HG03442 (cell line): ENCODE measurements around the gene ABCB11.
A peak's percentile ranks its signal among the peaks of the same experiment; 100 is the strongest.
"Not testable (repeated sequence)": the region's sequence is repeated elsewhere in the genome, so short reads cannot be mapped to it uniquely, and the experiment has no call there.

ENCODE experiments used
- ATAC-seq: cut with Tn5 transposase; IDR thresholded peaks from one replicate; pipeline ENCODE4 v1.9.1; 2021; ENCODE audit warnings: mild to moderate bottlenecking, moderate library complexity; ENCODE audit not compliant: unreplicated experiment

ABCB11 gene

DNA sequence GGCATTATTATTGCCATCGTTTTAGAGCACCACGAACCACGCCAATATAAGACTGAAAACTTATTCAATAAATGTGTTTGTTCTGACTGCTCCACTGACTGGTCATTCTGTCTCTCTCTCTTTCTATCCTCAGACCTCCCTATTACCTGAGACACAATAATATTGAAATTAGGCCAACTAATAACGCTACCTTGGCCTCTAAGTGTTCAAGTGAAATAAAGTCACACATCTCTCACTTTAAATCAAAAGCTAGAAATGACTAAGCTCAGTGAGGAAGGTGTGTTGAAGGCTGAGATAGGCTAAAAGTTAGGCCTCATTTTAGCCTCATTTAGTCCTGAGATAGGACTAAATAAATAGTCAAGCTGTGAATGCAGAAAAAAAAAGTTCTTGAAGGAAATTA lies 91.2 kb downstream of the ABCB11 start:
- peak; percentile 92 for ATAC-seq

GRCh38 chr2:168939061-168939460 lies 92.1 kb downstream of the ABCB11 start:
- ATAC-seq, result no peak

- no peak for ATAC-seq
Measured at GRCh38 chr2:168935810-168936581, 95.1 kb downstream of the ABCB11 start.

- ATAC-seq, result no peak
Measured at GRCh38 chr2:168934826-168935225, 96.3 kb downstream of the ABCB11 start.

DNA sequence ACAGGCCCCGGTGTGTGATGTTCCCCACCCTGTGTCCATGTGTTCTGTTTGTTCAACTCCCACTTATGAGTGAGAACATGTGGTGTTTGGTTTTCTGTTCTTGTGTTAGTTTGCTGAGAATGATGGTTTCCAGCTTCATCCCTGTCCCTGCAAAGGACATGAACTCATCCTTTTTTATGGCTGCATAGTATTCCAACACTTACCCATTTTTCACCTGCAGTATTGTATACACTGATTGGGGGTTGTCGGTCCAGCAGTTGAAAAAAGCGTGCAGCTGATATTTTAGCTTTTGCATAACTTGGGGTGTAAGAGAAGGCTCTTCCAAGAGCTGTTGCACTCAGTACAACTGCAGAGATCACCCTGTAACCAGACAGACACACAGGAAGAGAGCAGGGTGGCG lies 99.0 kb downstream of the ABCB11 start:
- not testable (repeated sequence) for ATAC-seq

- ATAC-seq, result no peak
Measured at GRCh38 chr2:168930242-168930641, 100.9 kb downstream of the ABCB11 start.

GRCh38 chr2:168929031-168929430 lies 102.1 kb downstream of the ABCB11 start:
- ATAC-seq, result no peak

DNA sequence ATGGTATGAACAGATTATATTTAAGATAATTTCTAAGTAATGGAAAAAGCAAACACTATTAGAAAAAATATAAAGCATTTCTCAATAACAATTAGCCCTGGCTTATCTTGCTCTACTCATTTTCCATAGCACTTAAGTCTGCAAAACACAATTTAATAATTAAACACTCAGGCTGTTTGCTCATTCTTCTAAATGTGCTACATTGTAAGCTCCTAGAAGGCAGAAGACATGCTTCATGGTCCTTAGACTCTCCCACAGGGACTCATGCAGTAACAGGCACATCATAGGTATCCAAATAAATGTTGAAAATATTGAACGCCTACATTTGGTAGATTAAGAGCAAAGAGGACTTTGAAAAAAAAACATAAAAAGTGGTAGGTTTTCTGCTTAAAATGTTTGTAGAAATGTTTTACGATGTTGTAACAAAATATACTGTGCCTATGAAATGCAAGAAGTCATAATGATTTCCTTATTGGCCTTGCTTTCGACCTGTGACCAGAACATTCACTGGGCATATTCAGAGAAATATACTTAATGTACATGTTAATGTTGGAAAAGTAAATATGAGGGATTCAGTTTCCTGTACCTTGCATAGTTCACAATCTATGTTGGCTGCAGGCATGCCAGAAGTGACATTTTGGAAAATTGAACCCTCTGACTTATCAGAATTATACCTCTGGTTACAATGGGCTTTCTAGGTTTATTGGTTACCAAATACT lies 102.9 kb downstream of the ABCB11 start:
- no peak for ATAC-seq

DNA sequence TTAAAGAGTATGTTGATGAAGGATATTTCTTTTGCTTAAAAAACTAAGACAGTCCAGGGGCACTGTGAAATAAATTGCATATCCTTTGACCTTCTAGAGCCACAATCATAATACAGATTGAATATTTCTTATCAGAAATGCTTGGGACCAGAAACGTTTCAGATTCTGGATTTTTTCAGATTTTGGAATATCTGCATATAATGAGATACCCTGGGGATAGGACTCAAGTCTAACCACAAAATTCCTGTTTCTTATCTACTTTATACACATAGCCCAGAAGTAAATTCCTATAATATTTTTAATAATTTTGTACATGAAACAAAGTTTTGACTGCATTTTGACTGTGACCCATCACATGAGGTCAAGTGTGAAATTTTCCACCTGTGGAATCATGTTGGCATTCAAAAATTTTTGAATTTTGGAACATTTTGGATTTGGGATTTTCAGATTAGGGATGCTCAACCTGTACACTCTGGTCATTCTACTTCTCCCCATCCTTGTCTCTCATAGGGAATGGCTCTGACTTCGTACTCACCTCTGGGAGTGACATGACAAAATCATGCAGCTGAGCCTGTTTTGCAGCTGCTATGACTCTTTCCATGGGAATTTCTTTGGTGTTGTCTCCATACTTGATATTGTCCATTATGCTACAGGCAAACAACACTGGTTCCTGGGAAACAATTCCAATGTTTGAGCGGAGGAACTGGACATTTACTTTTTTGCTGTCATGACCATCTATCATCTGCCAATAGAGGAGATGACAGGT lies 104.3 kb downstream of the ABCB11 start:
- no peak for ATAC-seq

DNA sequence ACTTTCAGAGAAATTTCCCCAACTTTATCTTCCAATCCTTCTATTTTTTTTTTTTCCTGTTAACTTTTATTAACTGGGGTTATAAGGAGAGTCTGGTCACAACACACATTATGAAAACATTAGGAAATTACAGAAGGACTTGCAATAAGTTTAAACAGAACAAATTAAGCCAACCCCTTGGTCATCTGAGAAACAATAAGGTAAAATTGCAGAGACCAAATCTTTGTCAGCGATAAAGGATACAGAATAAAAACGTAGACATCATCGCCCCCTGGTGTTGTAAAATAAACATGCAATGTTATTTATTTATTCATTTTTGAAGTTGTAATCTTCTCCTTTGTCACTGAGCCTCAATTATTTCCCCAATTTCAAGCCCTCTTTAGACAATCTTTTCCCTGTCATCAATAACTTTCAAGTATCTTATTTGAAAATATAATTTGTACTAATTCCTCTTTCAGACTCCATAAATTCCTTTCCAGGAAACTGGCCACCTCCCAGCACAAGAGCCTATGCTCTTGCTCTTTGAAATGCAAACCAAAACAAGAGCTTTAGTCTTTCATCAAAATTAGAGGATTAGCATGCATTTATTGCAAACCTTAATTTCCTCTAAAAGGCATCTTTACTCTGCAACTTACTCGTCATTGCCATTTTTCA lies 110.5 kb downstream of the ABCB11 start:
- ATAC-seq, result no peak

GRCh38 chr2:168916331-168916675 lies 114.8 kb downstream of the ABCB11 start:
- ATAC-seq, result no peak

DNA sequence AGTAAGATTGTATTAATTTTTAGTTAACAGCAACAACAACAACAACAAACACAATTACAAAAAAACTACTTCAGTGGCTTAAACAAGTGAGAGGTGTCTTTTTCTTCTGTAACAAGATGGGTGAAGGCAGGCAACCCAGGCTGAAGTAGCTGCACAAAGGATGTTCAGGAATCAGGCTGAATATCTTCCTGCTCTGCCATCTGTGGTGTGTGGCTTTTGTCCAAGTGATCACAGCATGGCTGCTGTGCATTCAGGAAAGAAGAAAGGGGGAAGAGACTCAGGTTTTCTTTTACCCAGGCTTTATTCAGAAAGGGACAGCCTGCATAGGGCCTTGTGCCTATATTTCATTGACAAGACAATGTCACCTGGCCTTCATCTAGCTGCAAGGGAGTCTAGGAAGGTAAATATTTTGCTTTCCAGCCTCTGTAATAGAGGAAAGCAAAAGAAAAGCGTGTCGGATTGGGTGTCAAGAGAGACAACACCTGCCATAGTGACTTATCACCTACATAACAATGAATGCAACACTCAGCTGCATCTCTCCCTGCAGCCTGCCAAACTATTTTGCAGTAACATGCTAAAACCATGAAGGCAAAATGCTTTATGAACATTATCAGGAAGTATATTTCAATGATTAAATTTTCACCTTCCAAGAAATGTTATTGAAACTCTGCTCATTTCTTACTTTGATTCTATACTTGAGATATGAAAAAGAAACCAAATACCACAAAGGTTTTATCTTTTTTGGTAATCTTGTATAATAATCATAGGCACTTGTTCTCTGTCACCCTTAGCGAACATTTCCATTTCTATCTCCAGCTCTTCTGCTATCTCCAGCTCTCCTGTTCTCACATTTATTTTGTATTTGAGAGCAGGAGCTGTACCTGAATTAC lies 115.4 kb downstream of the ABCB11 start:
- no peak for ATAC-seq

DNA sequence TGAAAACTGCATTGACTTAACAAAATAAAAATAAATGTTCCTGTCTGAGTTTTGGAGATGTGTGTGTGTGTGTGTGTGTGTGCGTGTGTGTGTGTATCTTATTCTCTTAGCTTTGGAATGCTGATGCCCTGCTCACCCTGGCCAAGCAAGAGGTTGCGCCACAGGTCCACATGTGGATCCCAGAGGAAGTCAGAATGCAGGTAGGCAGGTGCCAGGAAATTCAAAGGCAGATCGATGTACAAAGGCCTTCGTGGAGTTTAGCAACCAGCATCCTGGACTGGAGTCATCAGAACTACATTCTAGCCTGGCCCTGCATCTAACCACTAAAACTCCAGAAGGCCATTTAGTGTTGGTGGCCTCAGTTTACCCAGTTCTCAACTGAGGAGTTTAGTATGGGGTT lies 117.6 kb downstream of the ABCB11 start:
- ATAC-seq, result no peak

GRCh38 chr2:168912901-168913369 lies 118.2 kb downstream of the ABCB11 start:
- ATAC-seq, result no peak

DNA sequence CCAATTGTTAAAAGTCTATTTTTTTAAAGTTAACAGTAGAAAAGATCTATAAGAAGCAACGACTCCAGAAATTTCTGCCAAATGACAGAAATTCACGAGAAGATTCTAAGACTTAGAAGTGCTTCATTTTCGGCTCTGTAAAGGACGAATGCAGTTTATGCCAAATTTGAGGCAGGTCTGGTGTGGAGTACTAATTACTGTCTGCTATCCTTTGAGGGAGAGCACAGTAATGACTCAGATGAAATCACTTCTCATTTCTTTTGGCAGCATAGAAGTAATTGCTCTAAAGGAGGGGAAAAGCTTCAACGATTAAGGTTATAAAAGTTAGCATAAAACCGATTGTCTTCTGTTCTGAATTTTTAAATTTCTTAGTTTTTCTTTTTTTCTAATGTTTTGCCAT lies 118.7 kb downstream of the ABCB11 start:
- ATAC-seq, result no peak

DNA sequence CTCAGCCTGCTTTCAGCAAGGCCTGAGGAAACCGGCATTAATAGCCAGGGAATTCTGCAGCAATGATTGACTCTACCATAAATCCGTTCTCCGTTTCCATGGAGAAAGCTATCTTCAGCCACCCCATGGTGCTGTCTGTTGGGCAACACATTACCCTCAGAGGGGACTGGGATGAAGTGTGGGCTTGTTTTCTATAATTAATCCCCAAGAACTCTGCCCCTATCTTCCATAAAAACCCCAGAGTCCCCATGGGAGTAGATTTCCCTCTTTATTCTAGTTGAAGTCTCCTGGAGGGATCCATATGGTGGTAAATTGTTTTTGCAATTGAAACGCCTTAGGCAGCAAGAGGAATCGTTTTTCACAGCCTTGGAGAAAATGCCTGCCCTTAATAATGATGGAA lies 120.8 kb downstream of the ABCB11 start:
- ATAC-seq, result no peak

- ATAC-seq, result no peak
Measured at GRCh38 chr2:168907940-168908662, 123.0 kb downstream of the ABCB11 start.

DNA sequence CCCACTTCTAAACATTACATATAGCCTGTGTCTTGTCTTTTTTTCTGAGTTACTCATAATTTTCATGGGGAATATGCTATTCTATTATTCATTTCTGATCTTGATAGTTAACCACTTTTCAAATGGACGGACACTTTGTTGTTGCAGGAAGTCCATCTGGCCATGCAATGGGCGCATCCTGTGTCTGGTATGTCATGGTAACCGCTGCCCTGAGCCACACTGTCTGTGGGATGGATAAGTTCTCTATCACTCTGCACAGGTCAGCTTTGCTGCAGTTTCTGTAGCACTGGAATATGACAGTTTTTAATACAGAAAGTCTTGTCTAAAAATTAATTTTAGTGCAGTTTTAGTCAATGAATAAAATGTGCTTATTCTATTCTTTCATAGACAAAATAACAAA lies 126.8 kb downstream of the ABCB11 start:
- no peak for ATAC-seq

- no peak for ATAC-seq
Measured at GRCh38 chr2:168903888-168904287, 127.2 kb downstream of the ABCB11 start.

- ATAC-seq, result no peak
Measured at GRCh38 chr2:168901003-168901402, 130.1 kb downstream of the ABCB11 start, which contains the start of gene G6PC2. G6PC2 (plus strand) TSS chr2:168901291; CDS start chr2:168901332, 41 bp downstream.
